Effector memory CD4-positive, alpha-beta T cell (primary cell): Measurements from ENCODE around the gene DNAH11.

Experiments
- DNase-seq, 3 donors: peaks; one replicate each; pipeline ENCODE4 v3.0.0-alpha.2; 2020
- H3K27ac ChIP-seq: 2 replicates; pipeline ENCODE4 v1.7.0; 2013; ENCODE audit warnings: mild to moderate bottlenecking, low read length, moderate library complexity; ENCODE audit not compliant: insufficient read depth, poor library complexity, severe bottlenecking
- H3K27me3 ChIP-seq: replicated peaks from 2 replicates; pipeline ENCODE4 v1.7.0; 2013; ENCODE audit warnings: mild to moderate bottlenecking, low read length; ENCODE audit not compliant: insufficient read depth, control insufficient read depth, poor library complexity, severe bottlenecking
- H3K36me3 ChIP-seq: 2 replicates; pipeline ENCODE4 v1.7.0; 2013; ENCODE audit warnings: mild to moderate bottlenecking, low read length, moderate library complexity; ENCODE audit not compliant: control insufficient read depth, insufficient read depth
- H3K4me1 ChIP-seq: 2 replicates; pipeline ENCODE4 v1.7.0; 2013; ENCODE audit warnings: low read length, mild to moderate bottlenecking; ENCODE audit not compliant: control insufficient read depth, insufficient read depth, poor library complexity, severe bottlenecking
- H3K4me3 ChIP-seq: 2 replicates; pipeline ENCODE4 v1.7.0; 2013; ENCODE audit warnings: low read length, low read depth, mild to moderate bottlenecking; ENCODE audit not compliant: insufficient read depth, poor library complexity, severe bottlenecking
- H3K9me3 ChIP-seq: 2 replicates; pipeline ENCODE4 v1.7.0; 2013; ENCODE audit warnings: mild to moderate bottlenecking, low read length, moderate library complexity; ENCODE audit not compliant: control insufficient read depth

DNAH11 gene

DNA sequence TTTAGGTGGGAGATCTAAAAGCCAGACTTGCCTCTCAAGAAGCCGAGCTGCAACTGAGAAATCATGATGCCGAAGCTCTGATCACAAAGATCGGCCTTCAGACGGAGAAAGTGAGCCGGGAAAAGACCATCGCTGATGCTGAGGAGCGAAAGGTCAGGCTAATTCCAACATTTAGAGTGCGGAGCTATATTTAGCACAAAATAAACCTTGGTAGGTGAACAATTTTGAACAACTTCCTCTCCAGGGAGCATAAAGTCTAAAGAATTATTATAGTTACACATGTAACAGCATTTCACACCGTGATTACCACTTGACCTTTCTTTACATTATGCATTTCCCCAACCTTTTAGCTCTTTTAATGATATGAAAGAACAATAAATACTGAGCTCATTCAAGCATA, 236.1 kb downstream of the DNAH11 start:
- H3K4me1 ChIP-seq: no peaks in the 10 kb centered on the region
- H3K36me3 ChIP-seq: no peaks in the 10 kb centered on the region
- DNase-seq: no peak
- no peak overlapping the region for H3K27ac ChIP-seq
- H3K9me3 ChIP-seq: no peaks in the 10 kb centered on the region
- no peak overlapping the region for H3K4me3 ChIP-seq
- H3K27me3 ChIP-seq: no peaks in the 10 kb centered on the region

DNA sequence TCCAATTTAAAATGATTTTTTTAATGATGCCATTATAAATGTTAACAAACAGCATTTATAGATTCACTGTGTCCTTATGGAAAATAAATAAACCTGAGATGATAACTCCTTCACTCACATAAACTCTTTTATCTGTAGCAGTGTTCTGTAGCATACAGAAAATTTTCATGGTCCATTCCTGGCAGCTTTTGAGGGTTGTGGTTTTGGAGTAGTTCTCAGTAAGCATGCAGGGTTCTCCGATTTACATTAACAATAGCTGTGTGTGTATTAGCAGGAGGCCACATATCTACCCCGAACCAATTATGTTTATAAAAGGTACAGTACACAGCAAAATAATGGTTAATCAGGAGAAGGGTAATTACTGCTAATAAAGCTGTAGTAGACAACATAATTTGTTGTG, 240.2 kb downstream of the DNAH11 start:
- no peak overlapping the region for H3K4me3 ChIP-seq
- H3K27ac ChIP-seq: no peak overlapping the region
- DNase-seq: no peak
- no peaks in the 10 kb centered on the region for H3K9me3 ChIP-seq
- no peaks in the 10 kb centered on the region for H3K27me3 ChIP-seq
- H3K4me1 ChIP-seq: no peaks in the 10 kb centered on the region
- no peaks in the 10 kb centered on the region for H3K36me3 ChIP-seq

DNA sequence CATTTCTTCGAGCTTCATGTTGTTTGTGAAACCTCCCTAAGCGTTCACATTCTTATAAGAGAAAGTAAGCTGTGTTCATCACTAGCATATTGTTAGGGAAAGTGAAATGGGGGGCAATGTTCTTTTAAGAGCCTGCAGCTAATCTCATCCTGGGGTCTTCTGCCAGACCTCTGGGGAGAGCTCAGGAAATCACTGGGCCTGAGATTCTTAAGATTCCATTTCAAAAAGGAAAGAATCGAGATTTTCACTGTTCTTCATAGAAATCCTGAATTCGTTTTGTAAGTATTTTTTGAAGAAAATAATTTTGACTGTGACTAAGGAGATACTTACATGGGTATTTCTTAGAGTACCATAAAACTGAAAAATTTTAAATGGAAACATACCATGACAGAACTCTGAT, 242.2 kb downstream of the DNAH11 start:
- no peak overlapping the region for H3K27ac ChIP-seq
- no peak for DNase-seq
- H3K4me3 ChIP-seq: no peak overlapping the region
- no peaks in the 10 kb centered on the region for H3K4me1 ChIP-seq
- no peaks in the 10 kb centered on the region for H3K27me3 ChIP-seq
- H3K9me3 ChIP-seq: no peaks in the 10 kb centered on the region
- H3K36me3 ChIP-seq: no peaks in the 10 kb centered on the region

DNA sequence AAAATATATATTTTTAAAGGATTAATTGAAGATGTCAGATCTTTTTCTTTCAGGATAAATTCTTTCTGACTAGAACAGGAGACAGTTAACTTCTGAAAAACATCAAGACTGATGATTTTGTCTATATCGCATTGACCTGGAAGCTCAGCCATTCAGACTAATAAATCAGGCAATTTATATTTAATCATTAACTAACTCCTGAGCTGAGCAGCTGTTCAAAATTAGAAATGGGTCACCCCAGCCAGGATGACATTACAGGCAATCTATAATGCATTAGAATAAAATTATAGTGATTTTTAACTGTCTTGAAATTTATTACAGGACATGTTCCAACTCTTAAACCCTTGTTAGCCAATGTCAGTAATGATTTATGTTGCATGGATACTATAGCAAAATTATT, 263.0 kb downstream of the DNAH11 start:
- DNase-seq: no peak
- Histone ChIP-seq H3K4me1 (no peaks in the 10 kb centered on the region), H3K36me3 (no peaks in the 10 kb centered on the region), H3K27ac (no peak overlapping the region), H3K4me3 (no peak overlapping the region), H3K9me3 (no peaks in the 10 kb centered on the region), H3K27me3 (peaks cover 3% of the 10 kb centered on the region)

DNA sequence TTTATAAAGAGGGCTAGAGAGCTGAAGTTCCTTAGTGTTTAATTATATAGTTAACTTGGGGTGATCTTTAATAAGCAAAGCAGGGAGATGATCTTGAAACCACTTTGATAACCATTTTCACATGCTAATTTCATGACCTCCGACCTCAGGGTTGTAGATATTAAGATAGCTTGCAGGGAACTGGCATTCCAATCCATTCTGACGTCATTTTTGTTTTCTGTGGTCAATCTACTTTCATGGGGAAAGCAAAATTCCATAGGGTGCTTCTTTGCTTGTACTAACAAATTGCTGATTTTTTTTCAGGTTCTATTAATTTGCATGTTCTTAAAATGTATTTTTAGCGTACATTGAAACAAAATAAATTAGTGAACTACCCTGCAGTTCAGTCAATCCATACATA, 263.5 kb downstream of the DNAH11 start:
- Histone ChIP-seq H3K36me3 (no peaks in the 10 kb centered on the region), H3K27ac (no peak overlapping the region), H3K4me3 (no peak overlapping the region), H3K27me3 (peaks cover 3% of the 10 kb centered on the region), H3K4me1 (no peaks in the 10 kb centered on the region), H3K9me3 (no peaks in the 10 kb centered on the region)
- no peak for DNase-seq

DNA sequence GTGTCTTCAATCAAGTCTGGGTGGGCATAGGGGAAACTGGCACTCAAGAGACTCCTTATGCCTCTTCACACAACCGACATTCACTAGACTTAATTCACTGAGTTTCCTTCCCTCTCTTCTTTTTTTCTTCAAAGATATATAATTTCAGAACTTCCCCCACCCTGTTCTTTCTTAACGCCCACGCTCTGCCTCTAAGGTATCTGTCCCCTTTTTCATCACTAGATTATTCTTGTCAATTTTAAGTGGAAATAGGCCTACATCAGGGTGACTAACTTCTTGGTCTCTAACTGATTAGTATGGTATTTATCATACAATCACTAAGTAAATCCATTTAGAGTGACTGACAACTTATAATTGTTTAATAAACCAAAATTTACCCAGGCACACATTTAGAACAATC, 276.2 kb downstream of the DNAH11 start:
- H3K36me3 ChIP-seq: no peaks in the 10 kb centered on the region
- no peak for DNase-seq

DNA sequence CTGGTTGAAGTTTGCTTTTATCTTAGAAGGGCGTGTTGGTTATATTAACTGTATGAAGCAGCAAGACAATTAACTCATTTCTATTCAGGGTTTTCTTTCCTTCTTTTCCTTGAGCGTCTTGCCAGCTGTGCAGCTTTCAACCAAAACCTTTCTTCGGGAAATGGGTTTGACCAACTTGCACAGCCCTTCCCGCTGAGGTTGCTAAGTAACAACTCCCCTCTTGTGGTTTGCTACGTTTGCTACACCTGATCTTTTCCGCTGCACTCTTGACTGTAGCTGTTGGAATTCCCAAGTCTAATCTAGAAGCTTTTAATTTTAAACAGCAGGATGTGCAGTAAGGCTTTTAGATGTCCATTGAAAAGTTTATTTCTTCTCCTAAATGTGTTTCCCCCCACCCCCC, 286.0 kb downstream of the DNAH11 start:
- H3K36me3 ChIP-seq: no peaks in the 10 kb centered on the region
- no peak overlapping the region for H3K27ac ChIP-seq
- no peaks in the 10 kb centered on the region for H3K4me1 ChIP-seq
- H3K27me3 ChIP-seq: no peaks in the 10 kb centered on the region
- DNase-seq: no peak
- H3K4me3 ChIP-seq: no peak overlapping the region
- no peaks in the 10 kb centered on the region for H3K9me3 ChIP-seq

More for the DNA sequence above, 276.2 kb downstream of the DNAH11 start:
- Histone ChIP-seq H3K4me1 (no peaks in the 10 kb centered on the region), H3K4me3 (no peak overlapping the region), H3K9me3 (no peaks in the 10 kb centered on the region), H3K27ac (no peak overlapping the region), H3K27me3 (no peaks in the 10 kb centered on the region)

DNA sequence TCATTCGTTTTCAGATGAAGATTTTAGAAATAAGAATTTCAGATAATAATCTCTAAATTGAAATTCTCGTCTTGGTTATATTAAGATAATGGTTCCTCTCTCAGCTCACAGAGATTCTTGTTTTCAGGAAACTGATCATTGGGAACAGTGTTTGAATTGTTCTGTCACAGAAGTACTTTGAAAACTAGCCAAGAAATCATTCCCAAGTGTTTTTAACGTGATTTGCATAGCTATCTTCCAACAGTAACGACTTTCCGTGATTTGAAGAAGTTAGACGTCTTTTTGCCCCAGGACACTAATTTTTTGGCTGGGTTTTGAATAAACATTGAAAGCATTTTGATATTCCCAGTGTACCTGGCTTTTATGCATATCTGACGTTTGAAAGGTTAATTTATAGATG, 286.9 kb downstream of the DNAH11 start:
- H3K9me3 ChIP-seq: no peaks in the 10 kb centered on the region
- no peak for DNase-seq
- H3K4me1 ChIP-seq: no peaks in the 10 kb centered on the region
- H3K36me3 ChIP-seq: no peaks in the 10 kb centered on the region
- no peak overlapping the region for H3K27ac ChIP-seq
- H3K4me3 ChIP-seq: no peak overlapping the region
- no peaks in the 10 kb centered on the region for H3K27me3 ChIP-seq

DNA sequence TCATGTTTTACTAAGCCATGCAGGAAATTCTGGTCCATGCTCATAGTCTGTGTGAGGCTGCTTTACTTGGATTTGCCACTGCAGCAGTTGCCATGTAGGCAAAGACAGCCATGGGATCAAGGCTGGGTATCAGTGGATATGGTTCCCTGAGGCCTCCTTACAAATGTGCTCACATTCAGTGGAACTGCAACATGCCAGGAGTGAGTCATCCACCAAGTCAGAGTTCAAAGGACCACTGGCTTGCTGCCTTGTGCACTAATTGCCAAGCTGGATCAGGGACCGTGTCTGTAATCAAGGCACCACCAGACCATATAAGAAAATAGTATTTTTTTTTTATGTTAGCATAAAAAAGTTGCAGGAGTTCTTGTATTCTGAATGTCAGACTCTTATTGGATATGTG, 301.9 kb downstream of the DNAH11 start:
- no peaks in the 10 kb centered on the region for H3K27me3 ChIP-seq
- DNase-seq: no peak
- H3K9me3 ChIP-seq: no peaks in the 10 kb centered on the region
- H3K4me1 ChIP-seq: no peaks in the 10 kb centered on the region
- no peak overlapping the region for H3K4me3 ChIP-seq
- no peaks in the 10 kb centered on the region for H3K36me3 ChIP-seq
- no peak overlapping the region for H3K27ac ChIP-seq

DNA sequence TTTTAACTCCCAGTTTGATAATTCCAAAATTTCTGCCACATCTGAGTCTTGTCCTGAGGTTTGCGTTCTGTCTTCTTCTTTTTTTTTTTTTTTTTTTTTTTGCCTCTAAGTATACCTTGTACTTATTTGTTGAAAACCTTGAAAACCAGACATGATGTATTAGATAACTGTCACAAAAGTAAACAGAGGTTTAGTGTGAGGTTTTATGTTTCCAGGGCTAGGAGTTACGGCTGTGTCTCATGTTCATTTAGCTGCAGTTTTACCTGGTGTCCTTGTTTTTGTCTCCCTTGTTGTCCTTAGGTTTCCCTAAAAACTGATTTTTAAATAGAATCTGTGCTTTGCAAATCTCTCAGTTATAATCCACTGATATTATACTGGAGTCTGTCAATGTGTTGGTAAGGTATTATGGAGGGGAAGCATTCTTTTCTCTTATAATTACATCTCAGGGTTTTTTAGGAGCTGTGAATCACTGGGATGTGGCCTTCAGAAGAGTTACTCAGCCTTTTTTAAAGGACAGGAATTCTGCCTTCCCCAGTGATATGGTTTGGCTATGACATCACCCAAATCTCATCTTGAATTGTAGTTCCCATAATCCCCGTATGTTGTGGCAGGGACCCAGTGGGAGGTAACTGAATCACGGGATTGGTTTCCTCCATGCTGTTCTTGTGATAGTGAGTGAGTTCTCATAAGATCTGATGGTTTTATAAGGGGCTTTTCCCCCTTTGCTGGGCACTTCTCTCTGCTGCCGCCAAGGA, 307.9 kb downstream of the DNAH11 start:
- Histone ChIP-seq H3K4me3 (no peak overlapping the region), H3K4me1 (peaks cover 7% of the 10 kb centered on the region), H3K27me3 (no peaks in the 10 kb centered on the region), H3K36me3 (no peaks in the 10 kb centered on the region), H3K9me3 (no peaks in the 10 kb centered on the region), H3K27ac (no peak overlapping the region)
- DNase-seq: no peak
